ENCODE data around the gene SUSD4. TPM values are rescaled to one million over a fixed set of nuclear protein-coding genes. Genes with fewer than 3 reads are reported as not detected.
"Not testable (repeated sequence)": the region's sequence is repeated elsewhere in the genome, so short reads cannot be mapped to it uniquely, and the experiment has no call there.

The SUSD4 gene
- total RNA-seq, 2 experiments from 2014 or later: 13.0 to 13.8 TPM

- ATAC-seq (ENCODE audit: poor library complexity) (no peak), DNase-seq (no peak)
- Mint-ChIP-seq H3K9me3 (peaks cover 8% of the 10 kb centered on the region), H3K36me3 (ENCODE audit: low read depth) (no peaks in the 10 kb centered on the region), H3K27ac (no peak overlapping the region), H3K4me3 (no peak overlapping the region), H3K4me1 (ENCODE audit: low read depth) (peaks cover 39% of the 10 kb centered on the region), H3K27me3 (no peaks in the 10 kb centered on the region)
- no peaks in the 10 kb centered on the region for H3K9me3 ChIP-seq (ENCODE audit: control insufficient read depth in 1 of 2, insufficient read depth in 1 of 2, low read length in 2 of 2)
- H3K4me3 ChIP-seq (ENCODE audit: low read length): no peak overlapping the region
- intact Hi-C loops (cut with DNase I, micrococcal nuclease): no loop called here
- ChIA-PET CTCF (no interaction called here), POLR2A (no interaction called here)
- TF ChIP-seq CTCF (IDR thresholded peaks at IDR 0.05): no peak
- H3K27ac ChIP-seq (ENCODE audit: low read depth in 1 of 2, low read length in 2 of 2): no peak overlapping the region
- H3K4me1 ChIP-seq (ENCODE audit: insufficient read depth, low read length): peaks cover 3% of the 10 kb centered on the region
- no peaks in the 10 kb centered on the region for H3K36me3 ChIP-seq (ENCODE audit: insufficient read depth, low read length)
- no peaks in the 10 kb centered on the region for H3K27me3 ChIP-seq (ENCODE audit: control insufficient read depth in 1 of 2, insufficient read depth in 2 of 2, low read length in 2 of 2)
Observed at GRCh38 chr1:223403184-223403815, 39.3 kb upstream of the SUSD4 start.

GRCh38 chr1:223402790-223403142, 38.8 kb upstream of the SUSD4 start:
- no peaks in the 10 kb centered on the region for H3K27me3 ChIP-seq (ENCODE audit: control insufficient read depth in 1 of 2, insufficient read depth in 2 of 2, low read length in 2 of 2)
- ATAC-seq (ENCODE audit: poor library complexity) (no peak), DNase-seq (no peak)
- no peaks in the 10 kb centered on the region for H3K36me3 ChIP-seq (ENCODE audit: insufficient read depth, low read length)
- ChIA-PET POLR2A (no interaction called here), CTCF (no interaction called here)
- Mint-ChIP-seq H3K27ac (no peak overlapping the region), H3K27me3 (no peaks in the 10 kb centered on the region), H3K36me3 (ENCODE audit: low read depth) (no peaks in the 10 kb centered on the region), H3K9me3 (peaks cover 8% of the 10 kb centered on the region), H3K4me1 (ENCODE audit: low read depth) (peaks cover 39% of the 10 kb centered on the region), H3K4me3 (no peak overlapping the region)
- no peak overlapping the region for H3K4me3 ChIP-seq (ENCODE audit: low read length)
- H3K27ac ChIP-seq (ENCODE audit: low read depth in 1 of 2, low read length in 2 of 2): no peak overlapping the region
- TF ChIP-seq CTCF (IDR thresholded peaks at IDR 0.05): no peak
- peaks cover 3% of the 10 kb centered on the region for H3K4me1 ChIP-seq (ENCODE audit: insufficient read depth, low read length)
- no peaks in the 10 kb centered on the region for H3K9me3 ChIP-seq (ENCODE audit: control insufficient read depth in 1 of 2, insufficient read depth in 1 of 2, low read length in 2 of 2)
- intact Hi-C loops (cut with DNase I, micrococcal nuclease): no loop called here

- no peaks in the 10 kb centered on the region for H3K27me3 Mint-ChIP-seq
- TF ChIP-seq CTCF (IDR thresholded peaks at IDR 0.05): no peak
- no peak overlapping the region for H3K27ac ChIP-seq (ENCODE audit: low read depth in 1 of 2, low read length in 2 of 2)
- H3K9me3 ChIP-seq (ENCODE audit: control insufficient read depth in 1 of 2, insufficient read depth in 1 of 2, low read length in 2 of 2): no peaks in the 10 kb centered on the region
- CTCF ChIA-PET: no interaction called here
- H3K4me1 Mint-ChIP-seq (ENCODE audit: low read depth): peaks cover 39% of the 10 kb centered on the region
- ATAC-seq (ENCODE audit: poor library complexity) (no peak), DNase-seq (no peak)
- H3K4me1 ChIP-seq (ENCODE audit: insufficient read depth, low read length): peaks cover 3% of the 10 kb centered on the region
- H3K36me3 Mint-ChIP-seq (ENCODE audit: low read depth): no peaks in the 10 kb centered on the region
- H3K27me3 ChIP-seq (ENCODE audit: control insufficient read depth in 1 of 2, insufficient read depth in 2 of 2, low read length in 2 of 2): no peaks in the 10 kb centered on the region
- no peak overlapping the region for H3K4me3 ChIP-seq (ENCODE audit: low read length)
- H3K9me3 Mint-ChIP-seq: peaks cover 8% of the 10 kb centered on the region
- no peak overlapping the region for H3K27ac Mint-ChIP-seq
- POLR2A ChIA-PET: no interaction called here
- intact Hi-C loops (cut with DNase I, micrococcal nuclease): no loop called here
- H3K4me3 Mint-ChIP-seq: peak overlapping the region; percentile 16
- no peaks in the 10 kb centered on the region for H3K36me3 ChIP-seq (ENCODE audit: insufficient read depth, low read length)
Observed at GRCh38 chr1:223401873-223402789, 38.2 kb upstream of the SUSD4 start.

GRCh38 chr1:223399393-223399792, 35.4 kb upstream of the SUSD4 start:
- CTCF ChIA-PET; intact Hi-C loops (cut with DNase I, micrococcal nuclease); H3K4me1 ChIP-seq (ENCODE audit: insufficient read depth, low read length); H3K27ac ChIP-seq (ENCODE audit: low read depth in 1 of 2, low read length in 2 of 2); H3K27me3 ChIP-seq (ENCODE audit: control insufficient read depth in 1 of 2, insufficient read depth in 2 of 2, low read length in 2 of 2); H3K4me3 ChIP-seq (ENCODE audit: low read length); H3K27me3 Mint-ChIP-seq; DNase-seq; POLR2A ChIA-PET; H3K36me3 ChIP-seq (ENCODE audit: insufficient read depth, low read length); H3K4me3 Mint-ChIP-seq; H3K9me3 ChIP-seq (ENCODE audit: control insufficient read depth in 1 of 2, insufficient read depth in 1 of 2, low read length in 2 of 2); H3K36me3 Mint-ChIP-seq (ENCODE audit: low read depth); H3K27ac Mint-ChIP-seq; H3K9me3 Mint-ChIP-seq; ATAC-seq (ENCODE audit: poor library complexity): not testable (repeated sequence)
- H3K4me1 Mint-ChIP-seq (ENCODE audit: low read depth): peaks cover 27% of the 10 kb centered on the region
